Inferior parietal cortex (tissue), 1 donor: ENCODE results near the gene ZNF280B.
"Not testable (repeated sequence)": the region's sequence is repeated elsewhere in the genome, so short reads cannot be mapped to it uniquely, and the experiment has no call there.

Source experiments
- DNase-seq: peaks from one replicate; pipeline ENCODE4 v3.0.0-alpha.2; 2016; ENCODE audit errors: extremely low spot score

ZNF280B gene

GRCh38 chr22:22507743-22508273 is 734 bp downstream of the ZNF280B start:
- no peak for DNase-seq

- DNase-seq = no peak
Measured at GRCh38 chr22:22506736-22507135, 1.8 kb downstream of the ZNF280B start.

- DNase-seq = no peak
Measured at GRCh38 chr22:22498267-22498666, 10.3 kb downstream of the ZNF280B start.

- DNase-seq = not testable (repeated sequence)
Measured at GRCh38 chr22:22491589-22491988, 17.0 kb downstream of the ZNF280B start.

GRCh38 chr22:22488736-22489135 is 19.8 kb downstream of the ZNF280B start:
- no peak for DNase-seq

GRCh38 chr22:22487869-22488597 is 20.5 kb downstream of the ZNF280B start:
- no peak for DNase-seq

GRCh38 chr22:22487059-22487458 is 21.5 kb downstream of the ZNF280B start:
- no peak for DNase-seq

- DNase-seq = no peak
Measured at GRCh38 chr22:22486132-22486899, 22.2 kb downstream of the ZNF280B start.

- no peak for DNase-seq
Measured at GRCh38 chr22:22485524-22485923, 23.0 kb downstream of the ZNF280B start.

GRCh38 chr22:22484023-22484422 is 24.5 kb downstream of the ZNF280B start:
- no peak for DNase-seq

- no peak for DNase-seq
Measured at GRCh38 chr22:22480940-22481339, 27.6 kb downstream of the ZNF280B start.

- DNase-seq = no peak
Measured at GRCh38 chr22:22479999-22480532, 28.5 kb downstream of the ZNF280B start.

GRCh38 chr22:22479116-22479515 is 29.4 kb downstream of the ZNF280B start:
- no peak for DNase-seq

GRCh38 chr22:22478470-22478869 is 30.1 kb downstream of the ZNF280B start:
- DNase-seq = no peak

- DNase-seq = no peak
Measured at GRCh38 chr22:22474733-22475132, 33.8 kb downstream of the ZNF280B start.

GRCh38 chr22:22471104-22471503 is 37.4 kb downstream of the ZNF280B start:
- DNase-seq = not testable (repeated sequence)

GRCh38 chr22:22469527-22469926 is 39.0 kb downstream of the ZNF280B start:
- DNase-seq = no peak

- not testable (repeated sequence) for DNase-seq
Measured at GRCh38 chr22:22468794-22469469, 39.6 kb downstream of the ZNF280B start.

GRCh38 chr22:22467112-22467511 is 41.4 kb downstream of the ZNF280B start:
- no peak for DNase-seq

GRCh38 chr22:22465782-22466181 is 42.8 kb downstream of the ZNF280B start:
- DNase-seq = no peak

GRCh38 chr22:22465094-22465602 is 43.4 kb downstream of the ZNF280B start:
- DNase-seq = no peak

- DNase-seq = no peak
Measured at GRCh38 chr22:22464541-22465054, 43.9 kb downstream of the ZNF280B start.
